Activated T-cell treated with anti-CD3 and anti-CD28 coated beads, Interleukin-2, amount 50 U/mL, for 72 hours (primary cell): ENCODE data around the gene MCCD1. TPM values are rescaled to one million over a fixed set of nuclear protein-coding genes. Genes with fewer than 3 reads are reported as not detected.
"Not testable (repeated sequence)": the region's sequence is repeated elsewhere in the genome, so short reads cannot be mapped to it uniquely, and the experiment has no call there.

ENCODE experiments used
- ATAC-seq, 2 donors: fragments of 150-1000 bp; cut with Tn5 transposase; replicated peaks in 1 of 2; 2 replicates each; pipeline ENCODE4 v1.10.0; 2021; ENCODE audit warnings: moderate library complexity in 2 of 2, mild to moderate bottlenecking in 1 of 2
- DNase-seq, 2 donors: peaks; one replicate each; pipeline ENCODE4 v3.0.0; 2021 to 2022; ENCODE audit warnings: mixed read lengths in 1 of 2
- H3K27ac Mint-ChIP-seq: one replicate; pipeline ENCODE4 v1.8.0; 2022; ENCODE audit warnings: mild to moderate bottlenecking, moderate library complexity, mixed read lengths
- H3K27me3 Mint-ChIP-seq: one replicate; pipeline ENCODE4 v1.8.0; 2022; ENCODE audit warnings: low read depth, mixed read lengths
- H3K36me3 Mint-ChIP-seq, 2 donors: one replicate each; pipeline ENCODE4 v1.8.0; 2022; ENCODE audit warnings: mixed read lengths in 2 of 2, mild to moderate bottlenecking in 1 of 2; ENCODE audit not compliant: insufficient read depth in 2 of 2
- H3K4me1 Mint-ChIP-seq: one replicate; pipeline ENCODE4 v1.8.0; 2022; ENCODE audit warnings: low read depth, mixed read lengths
- H3K4me3 Mint-ChIP-seq, 2 donors: one replicate each; pipeline ENCODE4 v1.8.0; 2022; ENCODE audit warnings: mild to moderate bottlenecking in 2 of 2, mixed read lengths in 2 of 2, moderate library complexity in 2 of 2
- H3K9me3 Mint-ChIP-seq, 2 donors: one replicate each; pipeline ENCODE4 v1.8.0; 2022; ENCODE audit warnings: mixed read lengths in 2 of 2
- total RNA-seq, 2 donors: library from RNA; stranded (reverse); gene quantifications; one replicate each; pipeline ENCODE4 v1.2.3, GENCODE V29; 2022

The MCCD1 gene
- not detected for total RNA-seq

GRCh38 chr6:31528821-31529328, at the start of gene MCCD1:
TSS of gene MCCD1 (plus strand) at chr6:31528962. CDS start at chr6:31529015, 53 bp downstream.
- ATAC-seq: peak; percentile 12 to 15
- no peak within 1 kb of the TSS for H3K27ac Mint-ChIP-seq
- H3K4me1 Mint-ChIP-seq: peaks cover 13% of the 10 kb centered on the region

GRCh38 chr6:31479151-31479932, 49.4 kb upstream of the MCCD1 start:
- H3K27ac Mint-ChIP-seq: no peak overlapping the region
- H3K9me3 Mint-ChIP-seq: no peaks in the 10 kb centered on the region
- DNase-seq (no peak), ATAC-seq (no peak)
- H3K27me3 Mint-ChIP-seq: no peaks in the 10 kb centered on the region
- peaks cover 7% of the 10 kb centered on the region for H3K4me1 Mint-ChIP-seq
- H3K36me3 Mint-ChIP-seq: no peaks in the 10 kb centered on the region
- no peak overlapping the region for H3K4me3 Mint-ChIP-seq

More at GRCh38 chr6:31528821-31529328, at the start of gene MCCD1:
- H3K36me3 Mint-ChIP-seq: peaks cover 15 to 24% of the 10 kb centered on the region in 2 donors
- H3K9me3 Mint-ChIP-seq: no peaks in the 10 kb centered on the region
- no peak for DNase-seq
- no peaks in the 10 kb centered on the region for H3K27me3 Mint-ChIP-seq
- no peak within 1 kb of the TSS for H3K4me3 Mint-ChIP-seq

- H3K27ac Mint-ChIP-seq: no peak overlapping the region
Observed at GRCh38 chr6:31479933-31480535, 48.7 kb upstream of the MCCD1 start.

GRCh38 chr6:31480574-31480973, 48.2 kb upstream of the MCCD1 start:
- no peaks in the 10 kb centered on the region for H3K9me3 Mint-ChIP-seq
- no peaks in the 10 kb centered on the region for H3K36me3 Mint-ChIP-seq
- H3K4me3 Mint-ChIP-seq: no peak overlapping the region
- DNase-seq (no peak), ATAC-seq (no peak)
- H3K27me3 Mint-ChIP-seq: no peaks in the 10 kb centered on the region
- H3K27ac Mint-ChIP-seq: no peak overlapping the region
- no peaks in the 10 kb centered on the region for H3K4me1 Mint-ChIP-seq

More at GRCh38 chr6:31479933-31480535, 48.7 kb upstream of the MCCD1 start:
- no peak for DNase-seq
- ATAC-seq: no peak
- Mint-ChIP-seq H3K4me1 (peaks cover 5% of the 10 kb centered on the region), H3K36me3 (no peaks in the 10 kb centered on the region), H3K27me3 (no peaks in the 10 kb centered on the region), H3K9me3 (no peaks in the 10 kb centered on the region), H3K4me3 (no peak overlapping the region)

DNA sequence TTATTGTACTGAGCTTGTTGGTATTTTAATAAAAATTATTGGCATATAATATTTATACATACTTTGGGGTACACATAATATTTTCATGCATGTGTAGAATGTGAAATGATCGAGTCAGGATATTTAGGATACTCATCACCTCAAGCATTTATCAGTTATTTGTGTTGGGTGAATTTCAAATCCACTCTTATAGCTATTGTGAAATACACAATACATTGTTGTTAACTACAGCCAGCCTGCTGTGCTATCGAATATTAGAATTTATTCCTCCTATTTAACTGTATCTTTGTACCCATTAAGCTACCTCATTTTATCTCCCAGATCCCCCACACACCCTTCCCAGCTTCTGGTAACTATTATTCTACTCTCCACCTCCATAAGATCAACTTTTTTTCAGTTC, 45.4 kb upstream of the MCCD1 start:
- Mint-ChIP-seq H3K4me1 (peaks cover 4% of the 10 kb centered on the region), H3K9me3 (no peaks in the 10 kb centered on the region), H3K27me3 (no peaks in the 10 kb centered on the region), H3K27ac (no peak overlapping the region), H3K4me3 (no peak overlapping the region), H3K36me3 (no peaks in the 10 kb centered on the region)
- ATAC-seq: no peak
- DNase-seq: no peak

DNA sequence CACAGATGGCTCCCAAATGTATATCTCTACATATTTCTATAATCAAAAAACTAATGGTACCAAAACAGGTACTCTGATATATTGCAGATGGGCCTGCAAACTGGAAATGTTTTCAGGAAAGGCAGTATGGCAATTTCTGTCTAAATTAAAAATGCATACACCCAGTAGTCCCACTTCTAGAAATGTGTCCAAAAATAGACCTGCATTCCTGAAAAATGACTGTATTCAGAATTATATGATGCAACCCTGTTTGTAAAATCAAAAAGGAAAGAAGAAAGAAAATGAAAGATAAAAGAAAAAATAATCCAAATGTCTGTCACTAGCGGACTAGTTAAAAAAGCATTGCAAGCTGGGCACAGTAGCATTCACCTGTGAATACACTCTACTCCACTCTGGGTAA, 43.7 kb upstream of the MCCD1 start:
- H3K27ac Mint-ChIP-seq: no peak overlapping the region
- no peak for DNase-seq
- no peaks in the 10 kb centered on the region for H3K36me3 Mint-ChIP-seq
- H3K4me1 Mint-ChIP-seq: peaks cover 9% of the 10 kb centered on the region
- H3K4me3 Mint-ChIP-seq: no peak overlapping the region
- no peaks in the 10 kb centered on the region for H3K27me3 Mint-ChIP-seq
- ATAC-seq: no peak
- H3K9me3 Mint-ChIP-seq: no peaks in the 10 kb centered on the region

GRCh38 chr6:31486065-31486837, 42.5 kb upstream of the MCCD1 start:
- not testable (repeated sequence) for H3K4me3 Mint-ChIP-seq, H3K36me3 Mint-ChIP-seq, H3K27me3 Mint-ChIP-seq, H3K9me3 Mint-ChIP-seq, H3K27ac Mint-ChIP-seq, ATAC-seq, DNase-seq
- peaks cover 21% of the 10 kb centered on the region for H3K4me1 Mint-ChIP-seq

- H3K9me3 Mint-ChIP-seq, H3K27me3 Mint-ChIP-seq, H3K36me3 Mint-ChIP-seq, H3K27ac Mint-ChIP-seq, DNase-seq, ATAC-seq, H3K4me3 Mint-ChIP-seq: not testable (repeated sequence)
- peaks cover 33% of the 10 kb centered on the region for H3K4me1 Mint-ChIP-seq
Observed at GRCh38 chr6:31487674-31488073, 41.1 kb upstream of the MCCD1 start.

DNA sequence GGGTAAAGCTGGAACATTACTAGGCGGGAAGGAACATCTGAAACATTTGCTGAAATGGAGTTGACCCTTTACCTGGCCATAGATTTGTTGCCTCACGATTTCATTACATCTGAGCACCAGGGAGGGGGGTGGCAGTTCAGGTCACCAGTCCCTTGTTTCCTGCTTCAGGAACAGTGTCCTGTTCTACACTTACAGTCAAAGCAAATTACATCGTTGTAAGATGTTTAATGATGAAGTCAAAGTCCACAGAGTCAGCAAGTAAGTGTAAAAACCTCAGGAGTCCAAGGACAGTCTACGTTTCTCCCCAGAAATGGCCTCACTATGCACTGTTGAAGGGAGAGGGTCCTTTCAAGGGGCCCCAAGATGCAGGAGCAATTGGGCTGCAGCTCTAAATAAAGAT, 39.7 kb upstream of the MCCD1 start:
- Mint-ChIP-seq H3K27ac (no peak overlapping the region), H3K9me3 (no peaks in the 10 kb centered on the region), H3K4me1 (peaks cover 41% of the 10 kb centered on the region), H3K27me3 (no peaks in the 10 kb centered on the region), H3K36me3 (no peaks in the 10 kb centered on the region), H3K4me3 (no peak overlapping the region)
- no peak for DNase-seq
- ATAC-seq: no peak

DNA sequence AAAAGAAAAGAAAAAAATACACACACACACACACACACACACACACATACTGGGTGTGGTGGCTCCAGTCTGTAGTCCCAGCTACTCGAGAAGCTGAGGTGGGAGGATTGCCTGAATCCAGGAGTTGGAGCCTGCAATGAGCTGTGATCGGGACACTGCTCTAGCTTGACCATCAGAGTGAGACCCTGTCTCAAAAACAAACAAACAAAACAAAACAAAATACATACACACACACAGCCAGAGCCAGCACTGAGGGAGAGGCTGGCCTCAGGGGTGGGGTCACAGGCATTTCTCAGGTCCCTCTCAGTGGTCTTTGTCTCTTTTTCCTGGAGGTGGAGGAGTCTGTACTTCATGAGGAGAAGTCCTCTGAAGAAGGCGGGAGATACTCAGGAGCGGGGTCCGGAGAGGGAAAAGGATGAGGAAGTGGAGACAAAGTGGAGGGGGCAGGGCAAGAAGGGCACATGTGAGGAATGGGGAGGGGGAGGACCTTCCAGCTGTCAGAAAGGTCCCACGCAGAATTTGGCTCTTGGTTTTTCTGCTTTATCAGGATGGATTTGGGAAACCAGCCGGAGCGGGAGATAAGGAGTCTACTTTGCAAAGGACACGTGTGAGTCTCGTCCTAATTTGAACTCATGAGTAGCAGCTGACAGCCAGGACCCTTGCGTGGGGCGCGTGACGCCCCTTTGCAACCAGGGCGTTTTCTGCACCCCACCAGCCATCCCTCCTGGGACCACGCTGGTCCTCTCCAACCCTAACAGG, 38.5 kb upstream of the MCCD1 start:
- no peaks in the 10 kb centered on the region for H3K27me3 Mint-ChIP-seq
- DNase-seq (no peak), ATAC-seq (no peak)
- H3K36me3 Mint-ChIP-seq: peaks cover 0 to 2% of the 10 kb centered on the region in 2 donors
- no peaks in the 10 kb centered on the region for H3K9me3 Mint-ChIP-seq
- no peak overlapping the region for H3K27ac Mint-ChIP-seq
- peaks cover 44% of the 10 kb centered on the region for H3K4me1 Mint-ChIP-seq
- peak overlapping the region in 1 of 2 donors; percentile 7 for H3K4me3 Mint-ChIP-seq

- peaks cover 67% of the 10 kb centered on the region for H3K4me1 Mint-ChIP-seq
- DNase-seq, H3K27me3 Mint-ChIP-seq, H3K9me3 Mint-ChIP-seq, ATAC-seq, H3K36me3 Mint-ChIP-seq: not testable (repeated sequence)
- peak overlapping the region; percentile 73 for H3K27ac Mint-ChIP-seq
- H3K4me3 Mint-ChIP-seq: peak overlapping the region; percentile 79 to 84
Observed at GRCh38 chr6:31493550-31493874, 35.2 kb upstream of the MCCD1 start.

GRCh38 chr6:31493875-31494694, 34.7 kb upstream of the MCCD1 start:
- Mint-ChIP-seq H3K4me3 (peak overlapping the region; percentile 79 to 84), H3K4me1 (peaks cover 73% of the 10 kb centered on the region)

More at GRCh38 chr6:31493875-31494694, 34.7 kb upstream of the MCCD1 start:
- no peaks in the 10 kb centered on the region for H3K27me3 Mint-ChIP-seq
- no peaks in the 10 kb centered on the region for H3K9me3 Mint-ChIP-seq
- H3K27ac Mint-ChIP-seq: peak overlapping the region; percentile 85
- ATAC-seq: peak; percentile 60 to 61
- peak; percentile 87 for DNase-seq
- peaks cover 0 to 5% of the 10 kb centered on the region in 2 donors for H3K36me3 Mint-ChIP-seq
